Measurements from ENCODE around the gene KCNJ4.
"Not testable (repeated sequence)": the region's sequence is repeated elsewhere in the genome, so short reads cannot be mapped to it uniquely, and the experiment has no call there.

- TF ChIP-seq CTCF (IDR thresholded peaks at IDR 0.05; ENCODE audit: low read length); EZH2 (optimal IDR thresholded peaks at IDR 0.05; ENCODE audit: low read depth, low read length); EZH2phosphoT487 (IDR thresholded peaks at IDR 0.05; ENCODE audit: low read length): not testable (repeated sequence)
These were observed 15.2 kb upstream of the KCNJ4 start for GRCh38 chr22:38470179-38470578.

Data from MM.1S (cell line).